Measurements from ENCODE around the gene ERBIN. TPM values are rescaled to one million over a fixed set of nuclear protein-coding genes. Genes with fewer than 3 reads are reported as not detected.

Gene ERBIN
- total RNA-seq, 2 experiments from 2014 or later = 42.6 to 47.0 TPM

DNA sequence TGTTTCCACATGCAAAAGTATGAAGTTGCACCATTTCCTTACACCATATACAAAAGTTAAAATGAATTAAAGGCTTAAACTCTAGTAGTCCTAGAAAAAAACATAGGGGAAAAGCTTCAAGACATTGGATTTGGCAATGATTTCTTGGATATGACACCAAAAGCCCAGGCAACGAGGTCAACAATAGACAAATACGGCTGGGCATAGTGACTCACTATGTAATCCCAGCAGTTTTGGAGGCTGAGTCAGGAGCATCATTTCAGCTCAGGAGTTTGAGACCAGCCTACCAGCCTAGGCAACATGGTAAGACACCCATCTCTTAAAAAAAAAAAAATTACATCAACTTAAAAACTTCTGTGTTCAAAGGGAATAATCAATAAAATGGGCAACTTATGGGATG lies 186.8 kb downstream of the ERBIN start:
- no peak for DNase-seq
- CTCF ChIA-PET = no interaction called here
- H3K36me3 Mint-ChIP-seq = peaks cover 5% of the 10 kb centered on the region
- intact Hi-C loops (cut with micrococcal nuclease) = no loop called here
- H3K4me1 Mint-ChIP-seq (ENCODE audit: low read depth) = no peaks in the 10 kb centered on the region
- H3K27ac Mint-ChIP-seq = no peak overlapping the region
- H3K9me3 Mint-ChIP-seq = peaks cover 51% of the 10 kb centered on the region
- H3K27me3 Mint-ChIP-seq = no peaks in the 10 kb centered on the region
- no peak overlapping the region for H3K4me3 Mint-ChIP-seq
- POLR2A ChIA-PET = no interaction called here

DNA sequence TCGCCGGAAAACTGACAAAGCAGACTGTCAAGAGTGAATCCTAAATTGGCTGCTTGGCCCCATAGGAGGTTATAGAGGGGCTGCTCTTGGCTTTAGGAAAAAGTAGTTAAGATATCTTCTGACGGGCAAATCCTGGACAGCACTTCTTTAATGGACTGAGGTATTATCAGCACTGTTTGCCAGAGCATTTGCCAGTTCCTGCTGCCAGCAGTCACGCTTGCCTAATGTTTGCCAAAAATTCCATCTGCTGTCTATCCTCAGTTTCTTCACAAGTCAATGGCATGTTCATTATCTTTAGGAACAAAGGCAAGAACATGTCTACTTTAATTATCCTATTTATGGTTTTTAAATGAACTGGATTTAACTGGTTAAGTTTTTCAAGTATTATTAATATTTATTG lies 191.9 kb downstream of the ERBIN start:
- no peak overlapping the region for H3K4me3 Mint-ChIP-seq
- no peaks in the 10 kb centered on the region for H3K27me3 Mint-ChIP-seq
- intact Hi-C loops (cut with micrococcal nuclease) = no loop called here
- POLR2A ChIA-PET = no interaction called here
- peaks cover 12% of the 10 kb centered on the region for H3K9me3 Mint-ChIP-seq
- no peaks in the 10 kb centered on the region for H3K4me1 Mint-ChIP-seq (ENCODE audit: low read depth)
- no peak for DNase-seq
- CTCF ChIA-PET = no interaction called here
- no peak overlapping the region for H3K27ac Mint-ChIP-seq
- no peaks in the 10 kb centered on the region for H3K36me3 Mint-ChIP-seq

DNA sequence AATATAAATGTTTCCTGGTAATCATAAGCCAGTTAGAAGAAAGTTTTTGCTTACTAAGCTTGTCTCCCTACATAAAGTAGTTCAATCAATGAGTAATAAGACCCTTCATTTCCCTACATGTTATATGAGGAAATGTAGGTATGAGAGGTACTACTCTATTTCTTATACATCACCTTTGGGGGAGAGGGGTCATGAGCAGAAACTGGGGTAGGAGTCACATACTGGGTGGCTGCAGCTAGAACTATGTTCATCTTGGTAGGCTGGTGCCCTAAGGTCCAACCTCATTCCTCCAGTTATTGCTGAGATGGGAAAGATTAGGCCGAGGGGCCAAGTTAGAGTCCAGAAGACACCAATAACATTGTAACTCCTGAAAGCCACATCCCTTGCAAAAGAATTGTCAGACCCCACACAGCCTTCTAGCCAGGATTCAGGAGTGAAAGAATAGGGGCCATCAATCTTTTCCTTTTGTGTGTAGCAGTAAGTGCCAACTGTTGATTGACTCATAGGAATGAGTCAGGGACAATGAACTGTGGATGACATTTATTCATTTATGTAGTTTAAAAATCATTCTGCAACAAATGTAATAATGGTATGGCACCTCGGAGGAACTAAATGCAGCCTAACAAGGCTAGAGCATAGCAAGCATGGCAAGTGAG lies 196.1 kb downstream of the ERBIN start:
- no peaks in the 10 kb centered on the region for H3K9me3 Mint-ChIP-seq
- CTCF ChIA-PET = no interaction called here
- intact Hi-C loops (cut with micrococcal nuclease) = no loop called here
- no peaks in the 10 kb centered on the region for H3K27me3 Mint-ChIP-seq
- H3K27ac Mint-ChIP-seq = no peak overlapping the region
- DNase-seq = no peak
- no peaks in the 10 kb centered on the region for H3K4me1 Mint-ChIP-seq (ENCODE audit: low read depth)
- no peak overlapping the region for H3K4me3 Mint-ChIP-seq
- no peaks in the 10 kb centered on the region for H3K36me3 Mint-ChIP-seq
- POLR2A ChIA-PET = no interaction called here

- Mint-ChIP-seq H3K36me3 (peaks cover 1% of the 10 kb centered on the region), H3K27me3 (no peaks in the 10 kb centered on the region), H3K27ac (no peak overlapping the region), H3K4me1 (ENCODE audit: low read depth) (no peaks in the 10 kb centered on the region), H3K4me3 (no peak overlapping the region), H3K9me3 (peaks cover 2% of the 10 kb centered on the region)
- ChIA-PET CTCF (no interaction called here), POLR2A (no interaction called here)
- intact Hi-C loops (cut with micrococcal nuclease) = no loop called here
- no peak for DNase-seq
Observed at GRCh38 chr5:66129144-66129543, 202.8 kb downstream of the ERBIN start.

DNA sequence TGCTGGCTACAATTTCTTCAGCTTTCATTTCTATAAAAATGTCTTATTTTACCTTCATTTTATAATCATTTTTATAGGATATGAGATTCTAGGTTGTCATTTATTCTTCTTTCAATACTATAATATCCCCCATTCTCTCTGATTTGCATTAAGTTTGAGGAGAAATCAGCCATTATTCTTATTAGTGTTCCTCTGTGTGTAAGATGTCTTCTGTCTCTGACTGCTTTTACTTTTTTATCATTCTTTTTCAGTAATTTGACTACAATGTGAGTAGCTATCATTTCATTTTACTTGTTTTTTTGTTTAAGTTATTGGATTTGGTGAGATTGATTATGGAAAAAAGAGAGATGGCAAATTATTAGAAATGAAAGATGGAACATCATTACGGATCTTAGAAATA lies 204.1 kb downstream of the ERBIN start:
- no peak overlapping the region for H3K4me3 Mint-ChIP-seq

More for the DNA sequence above, 204.1 kb downstream of the ERBIN start:
- no peak for DNase-seq
- Mint-ChIP-seq H3K9me3 (peaks cover 2% of the 10 kb centered on the region), H3K36me3 (peaks cover 1% of the 10 kb centered on the region), H3K27ac (no peak overlapping the region), H3K4me1 (ENCODE audit: low read depth) (no peaks in the 10 kb centered on the region), H3K27me3 (no peaks in the 10 kb centered on the region)
- intact Hi-C loops (cut with micrococcal nuclease) = no loop called here
- ChIA-PET POLR2A (no interaction called here), CTCF (no interaction called here)

Other genes with a start within 250 kb of the ERBIN start
- gene SGTB, start 204.5 kb upstream of the ERBIN start, total RNA-seq = 10 to 100 TPM; 16.5 to 16.7 TPM
- gene NLN, start 204.4 kb upstream of the ERBIN start, total RNA-seq = 10 to 100 TPM; 22.7 to 23.7 TPM
- 10 to 100 TPM; 50.9 to 54.1 TPM for gene SREK1, start 217.7 kb downstream of the ERBIN start, total RNA-seq